Measurements from ENCODE around the gene EVL.

DNA sequence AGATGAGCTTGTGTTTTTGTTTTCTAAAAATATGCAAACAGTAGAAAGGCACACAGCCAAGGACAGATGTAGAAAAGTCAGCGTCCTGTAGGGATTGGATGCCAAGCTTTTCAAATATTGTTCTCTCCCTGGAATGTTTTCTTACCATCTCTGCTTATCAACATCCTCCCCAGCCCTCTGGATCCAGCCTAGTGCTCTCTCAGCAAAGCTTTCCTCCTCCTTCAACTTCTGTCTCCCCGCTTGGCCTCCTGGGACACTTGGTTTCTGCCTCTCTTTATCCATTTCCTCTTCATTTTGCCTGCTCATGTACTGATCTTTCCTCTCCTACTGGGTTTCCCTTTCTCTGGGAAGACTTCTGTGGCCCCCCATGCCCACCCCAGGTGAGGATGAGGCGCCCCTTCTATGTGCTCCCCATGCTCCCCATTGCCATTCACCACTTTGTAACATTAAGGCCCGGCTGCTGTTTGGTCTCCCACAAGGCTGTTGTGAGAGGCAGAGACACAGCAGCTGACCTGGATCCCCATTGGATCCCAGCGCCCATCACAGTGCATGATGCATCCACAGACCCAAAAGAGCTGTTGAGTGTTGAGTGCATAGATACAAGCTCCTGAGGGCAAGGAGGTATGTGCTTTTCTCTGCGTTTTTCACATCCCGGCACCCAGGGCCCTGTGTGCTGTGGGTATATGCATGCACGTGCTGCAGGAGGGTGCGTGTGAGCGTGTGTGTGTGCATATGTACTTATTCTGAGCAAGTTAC is 38.2 kb downstream of the EVL start:
- TF ChIP-seq, protein P1, sequence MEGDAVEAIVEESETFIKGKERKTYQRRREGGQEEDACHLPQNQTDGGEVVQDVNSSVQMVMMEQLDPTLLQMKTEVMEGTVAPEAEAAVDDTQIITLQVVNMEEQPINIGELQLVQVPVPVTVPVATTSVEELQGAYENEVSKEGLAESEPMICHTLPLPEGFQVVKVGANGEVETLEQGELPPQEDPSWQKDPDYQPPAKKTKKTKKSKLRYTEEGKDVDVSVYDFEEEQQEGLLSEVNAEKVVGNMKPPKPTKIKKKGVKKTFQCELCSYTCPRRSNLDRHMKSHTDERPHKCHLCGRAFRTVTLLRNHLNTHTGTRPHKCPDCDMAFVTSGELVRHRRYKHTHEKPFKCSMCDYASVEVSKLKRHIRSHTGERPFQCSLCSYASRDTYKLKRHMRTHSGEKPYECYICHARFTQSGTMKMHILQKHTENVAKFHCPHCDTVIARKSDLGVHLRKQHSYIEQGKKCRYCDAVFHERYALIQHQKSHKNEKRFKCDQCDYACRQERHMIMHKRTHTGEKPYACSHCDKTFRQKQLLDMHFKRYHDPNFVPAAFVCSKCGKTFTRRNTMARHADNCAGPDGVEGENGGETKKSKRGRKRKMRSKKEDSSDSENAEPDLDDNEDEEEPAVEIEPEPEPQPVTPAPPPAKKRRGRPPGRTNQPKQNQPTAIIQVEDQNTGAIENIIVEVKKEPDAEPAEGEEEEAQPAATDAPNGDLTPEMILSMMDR (IDR thresholded peaks at IDR 0.05), result no peak
- no peak for TF ChIP-seq POLR2A (IDR thresholded peaks at IDR 0.05)
